ENCODE results near the gene GREM2.

- TF ChIP-seq POLR2A (IDR thresholded peaks at IDR 0.05) (no peak), CTCF (IDR thresholded peaks at IDR 0.05) (no peak)
Observed at GRCh38 chr1:240602189-240602588, 9.8 kb downstream of the GREM2 start.
